Stimulated activated naive CD8-positive, alpha-beta T cell treated with anti-CD3 and anti-CD28 coated beads, Interleukin-15, amount 100 ng/mL, for 72 hours (primary cell): ENCODE measurements around the gene EIF4H.
"Not testable (repeated sequence)": the region's sequence is repeated elsewhere in the genome, so short reads cannot be mapped to it uniquely, and the experiment has no call there.

ENCODE experiments used
- ATAC-seq: fragments of 150-1000 bp; cut with Tn5 transposase; 2 replicates; pipeline ENCODE4 v1.10.0; 2021; ENCODE audit warnings: mild to moderate bottlenecking, moderate library complexity
- DNase-seq, 2 donors: peaks; one replicate each; pipeline ENCODE4 v3.0.0; 2021 to 2022
- H3K27ac Mint-ChIP-seq, 2 donors: one replicate each; pipeline ENCODE4 v1.8.0; 2022; ENCODE audit warnings: mild to moderate bottlenecking in 2 of 2, mixed read lengths in 2 of 2, moderate library complexity in 2 of 2
- H3K27me3 Mint-ChIP-seq: one replicate; pipeline ENCODE4 v1.8.0; 2022; ENCODE audit warnings: mixed read lengths
- H3K4me1 Mint-ChIP-seq: one replicate; pipeline ENCODE4 v1.8.0; 2022; ENCODE audit warnings: mild to moderate bottlenecking, mixed read lengths
- H3K4me3 Mint-ChIP-seq, 2 donors: one replicate each; pipeline ENCODE4 v1.8.0; 2022; ENCODE audit warnings: mild to moderate bottlenecking in 2 of 2, mixed read lengths in 2 of 2, moderate library complexity in 1 of 2
- H3K9me3 Mint-ChIP-seq, 2 donors: one replicate each; pipeline ENCODE4 v1.8.0; 2022; ENCODE audit warnings: mixed read lengths in 2 of 2

The EIF4H gene

GRCh38 chr7:74223711-74224510 lies 49.8 kb downstream of the EIF4H start:
- DNase-seq = no peak
- Mint-ChIP-seq H3K27me3 (no peaks in the 10 kb centered on the region), H3K4me1 (peaks cover 7% of the 10 kb centered on the region), H3K4me3 (no peak overlapping the region), H3K9me3 (no peaks in the 10 kb centered on the region), H3K27ac (peak overlapping the region in 1 of 2 donors; percentile 19)
- ATAC-seq = peak; percentile 3

DNA sequence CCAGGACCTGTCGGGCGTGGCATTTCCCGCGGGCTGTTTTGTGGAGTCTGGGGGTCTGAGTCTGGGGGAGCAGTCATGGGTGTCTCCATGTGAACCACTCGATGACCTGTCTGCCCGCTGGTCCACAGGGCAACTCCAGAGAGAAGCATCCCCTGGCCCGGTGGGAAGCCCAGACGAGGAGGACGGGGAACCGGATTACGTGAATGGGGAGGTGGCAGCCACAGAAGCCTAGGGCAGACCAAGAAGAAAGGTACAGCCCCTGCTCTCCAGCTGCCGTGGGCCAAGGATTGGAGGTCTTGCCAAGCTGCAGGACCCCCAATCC lies 50.3 kb downstream of the EIF4H start:
- Mint-ChIP-seq H3K27me3 (no peaks in the 10 kb centered on the region), H3K27ac (no peak overlapping the region), H3K4me1 (peaks cover 7% of the 10 kb centered on the region), H3K9me3 (no peaks in the 10 kb centered on the region), H3K4me3 (no peak overlapping the region)
- DNase-seq (no peak), ATAC-seq (no peak)

DNA sequence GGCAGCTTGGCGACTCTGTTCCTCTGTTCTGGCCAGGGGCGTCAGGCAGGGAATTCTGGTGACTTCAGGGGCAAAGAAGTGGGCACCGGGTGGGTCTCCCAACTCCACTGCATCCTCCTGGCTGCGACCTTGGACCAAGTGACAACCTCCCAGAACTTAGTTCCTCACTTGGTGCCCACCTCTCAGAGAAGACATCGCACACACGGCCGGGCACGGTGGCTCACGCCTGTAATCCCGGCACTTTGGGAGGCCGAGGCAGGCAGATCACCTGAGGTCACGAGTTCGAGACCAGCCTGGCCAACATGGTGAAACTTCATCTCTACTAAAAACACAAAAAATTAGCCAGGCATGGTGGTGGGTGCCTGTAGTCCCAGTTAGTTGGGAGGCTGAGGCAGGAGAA lies 50.8 kb downstream of the EIF4H start:
- not testable (repeated sequence) for DNase-seq, H3K27ac Mint-ChIP-seq, ATAC-seq, H3K4me3 Mint-ChIP-seq, H3K4me1 Mint-ChIP-seq, H3K9me3 Mint-ChIP-seq, H3K27me3 Mint-ChIP-seq

DNA sequence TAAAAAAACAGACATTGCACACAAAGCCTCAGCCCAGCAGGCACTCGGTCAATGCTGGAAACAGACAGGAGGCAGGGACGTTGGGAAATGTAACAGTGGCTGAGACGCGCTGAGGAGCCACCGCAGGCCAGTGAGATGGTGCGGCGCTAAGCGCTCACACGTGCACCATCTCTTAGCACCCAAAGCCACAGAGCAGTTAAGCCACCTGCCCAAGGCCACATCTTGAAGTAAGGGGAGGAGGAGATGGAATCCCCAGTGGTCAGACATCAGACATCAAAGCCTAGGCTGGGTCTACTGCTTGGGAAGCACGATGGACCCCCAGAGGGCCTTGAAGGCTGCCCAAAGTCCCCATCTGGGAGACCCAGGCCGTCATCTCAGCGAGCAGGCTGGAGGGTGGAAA lies 51.2 kb downstream of the EIF4H start:
- no peak for ATAC-seq
- no peaks in the 10 kb centered on the region for H3K27me3 Mint-ChIP-seq
- no peak overlapping the region for H3K4me3 Mint-ChIP-seq
- DNase-seq = no peak
- no peaks in the 10 kb centered on the region for H3K9me3 Mint-ChIP-seq
- H3K4me1 Mint-ChIP-seq = peaks cover under 1% of the 10 kb centered on the region
- no peak overlapping the region for H3K27ac Mint-ChIP-seq

DNA sequence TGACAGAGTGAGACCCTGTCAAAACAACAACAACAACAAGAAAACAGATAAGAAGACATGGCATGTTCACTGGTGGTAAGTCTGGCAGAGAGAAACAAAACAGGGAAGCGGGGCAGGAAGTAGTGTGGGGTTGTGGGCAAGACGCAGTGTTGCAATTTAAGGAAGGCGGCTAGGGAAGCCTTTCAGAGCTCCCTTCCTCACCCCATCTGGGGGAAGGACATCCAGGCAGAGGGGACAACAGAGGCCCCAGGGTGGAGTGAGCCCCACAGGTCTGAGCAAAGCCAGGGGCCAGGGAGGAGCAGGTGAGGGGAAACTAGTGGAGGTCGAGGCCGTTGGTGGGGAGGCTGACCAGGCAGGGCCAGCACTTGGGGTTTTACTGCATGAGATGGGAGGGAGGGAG lies 52.5 kb downstream of the EIF4H start:
- DNase-seq (no peak), ATAC-seq (no peak)
- H3K27me3 Mint-ChIP-seq = no peaks in the 10 kb centered on the region
- H3K27ac Mint-ChIP-seq = peak overlapping the region in 1 of 2 donors; percentile 38
- no peaks in the 10 kb centered on the region for H3K9me3 Mint-ChIP-seq
- H3K4me3 Mint-ChIP-seq = no peak overlapping the region
- no peaks in the 10 kb centered on the region for H3K4me1 Mint-ChIP-seq

DNA sequence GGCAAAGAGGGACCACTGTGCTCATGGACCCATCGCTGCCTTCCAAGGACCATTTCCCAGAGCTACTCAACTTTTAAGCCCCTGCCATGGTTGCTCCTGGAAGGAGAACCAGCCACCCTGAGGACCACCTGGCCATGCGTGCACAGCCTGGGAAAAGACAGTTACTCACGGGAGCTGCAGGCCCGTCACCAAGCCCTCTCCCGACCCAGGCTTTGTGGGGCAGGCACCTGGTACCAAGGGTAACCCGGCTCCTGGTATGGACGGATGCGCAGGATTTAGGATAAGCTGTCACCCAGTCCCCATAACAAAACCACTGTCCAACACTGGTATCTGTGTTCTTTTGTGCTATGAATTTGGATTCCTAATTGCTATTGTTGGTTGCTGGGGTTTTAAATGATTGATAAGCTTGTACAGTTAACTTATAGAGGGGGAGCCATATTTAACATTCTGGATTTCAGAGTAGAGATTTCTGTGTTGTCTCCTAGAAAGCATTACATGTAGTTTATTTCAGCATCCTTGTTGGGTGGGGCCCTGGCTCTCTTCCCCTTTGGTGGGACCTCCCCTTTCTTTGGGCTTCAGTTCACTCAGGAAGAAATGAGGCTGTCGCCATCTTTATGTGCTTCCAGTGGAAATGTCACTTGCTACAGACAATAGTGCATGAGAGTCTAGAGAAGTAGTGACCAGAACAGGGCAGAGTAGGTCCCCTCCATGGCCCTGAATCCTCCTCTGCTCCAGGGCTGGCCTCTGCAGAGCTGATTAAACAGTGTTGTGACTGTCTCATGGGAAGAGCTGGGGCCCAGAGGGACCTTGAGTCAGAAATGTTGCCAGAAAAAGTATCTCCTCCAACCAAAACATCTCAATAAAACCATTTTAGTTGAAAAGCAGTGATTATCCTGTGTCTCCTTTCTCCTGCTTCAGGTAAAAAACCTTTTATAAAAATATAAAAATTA lies 55.1 kb downstream of the EIF4H start:
- ATAC-seq = no peak
- no peaks in the 10 kb centered on the region for H3K4me1 Mint-ChIP-seq
- H3K27me3 Mint-ChIP-seq = no peaks in the 10 kb centered on the region
- H3K9me3 Mint-ChIP-seq = no peaks in the 10 kb centered on the region
- no peak overlapping the region for H3K4me3 Mint-ChIP-seq
- no peak for DNase-seq
- H3K27ac Mint-ChIP-seq = no peak overlapping the region

DNA sequence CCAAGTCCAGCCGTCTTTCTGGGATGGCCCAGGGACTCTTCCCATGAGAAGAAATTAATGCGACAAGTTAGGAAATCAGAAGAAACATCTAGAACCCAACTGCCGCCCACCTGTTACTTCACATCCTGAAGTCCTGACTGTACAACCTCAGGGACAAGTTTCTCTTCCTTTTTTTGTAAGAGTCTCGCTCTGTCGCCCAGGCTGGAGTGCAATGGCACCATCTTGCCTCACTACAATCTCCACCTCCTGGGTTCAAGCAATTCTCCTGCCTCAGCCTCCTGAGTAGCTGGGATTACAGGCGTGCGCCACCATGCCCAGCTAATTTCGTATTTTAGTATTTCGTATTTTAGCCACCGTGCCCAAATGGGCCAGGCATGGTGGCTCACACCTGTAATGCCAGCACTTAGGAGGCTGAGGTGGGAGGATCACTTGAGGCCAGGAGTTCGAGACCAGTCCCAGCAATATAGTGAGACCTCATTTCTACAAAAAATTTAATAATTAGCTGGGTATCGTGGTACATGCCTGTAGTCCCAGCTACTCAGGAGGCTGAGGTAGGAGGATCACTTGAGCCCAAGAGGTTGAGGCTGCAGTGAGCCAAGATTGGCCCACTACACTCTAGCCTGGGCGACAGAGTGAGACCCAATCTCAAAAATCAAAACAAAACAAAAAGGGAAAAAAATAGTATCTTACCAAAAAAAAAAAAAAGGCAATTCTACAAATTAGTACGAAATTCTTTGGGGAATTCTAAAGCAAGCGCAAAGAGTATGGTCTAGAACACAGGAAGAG lies 56.5 kb downstream of the EIF4H start:
- Mint-ChIP-seq H3K9me3 (no peaks in the 10 kb centered on the region), H3K4me1 (no peaks in the 10 kb centered on the region), H3K27me3 (no peaks in the 10 kb centered on the region), H3K4me3 (no peak overlapping the region), H3K27ac (peak overlapping the region in 1 of 2 donors; percentile 74)
- DNase-seq (no peak), ATAC-seq (no peak)

DNA sequence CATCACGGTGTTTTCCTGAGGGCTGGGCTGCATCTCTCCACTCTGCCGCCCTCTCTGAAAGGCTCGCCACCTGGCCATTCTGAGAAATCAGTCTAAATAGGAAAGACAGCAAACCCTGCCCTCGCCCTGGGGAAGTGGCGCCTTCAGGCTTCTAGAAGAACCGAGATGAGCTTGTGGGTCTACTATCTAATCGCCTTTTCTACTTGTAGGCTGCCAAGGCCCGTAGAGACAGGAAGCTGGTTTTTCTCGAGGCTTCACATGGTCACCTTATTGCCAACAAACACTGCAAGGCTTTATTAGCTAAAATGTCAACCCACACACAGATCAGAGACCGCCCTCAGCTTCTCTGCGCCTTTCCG lies 57.1 kb downstream of the EIF4H start:
- H3K4me1 Mint-ChIP-seq = no peaks in the 10 kb centered on the region
- H3K9me3 Mint-ChIP-seq = no peaks in the 10 kb centered on the region
- H3K27ac Mint-ChIP-seq = no peak overlapping the region
- no peak overlapping the region for H3K4me3 Mint-ChIP-seq
- ATAC-seq (no peak), DNase-seq (no peak)
- no peaks in the 10 kb centered on the region for H3K27me3 Mint-ChIP-seq

DNA sequence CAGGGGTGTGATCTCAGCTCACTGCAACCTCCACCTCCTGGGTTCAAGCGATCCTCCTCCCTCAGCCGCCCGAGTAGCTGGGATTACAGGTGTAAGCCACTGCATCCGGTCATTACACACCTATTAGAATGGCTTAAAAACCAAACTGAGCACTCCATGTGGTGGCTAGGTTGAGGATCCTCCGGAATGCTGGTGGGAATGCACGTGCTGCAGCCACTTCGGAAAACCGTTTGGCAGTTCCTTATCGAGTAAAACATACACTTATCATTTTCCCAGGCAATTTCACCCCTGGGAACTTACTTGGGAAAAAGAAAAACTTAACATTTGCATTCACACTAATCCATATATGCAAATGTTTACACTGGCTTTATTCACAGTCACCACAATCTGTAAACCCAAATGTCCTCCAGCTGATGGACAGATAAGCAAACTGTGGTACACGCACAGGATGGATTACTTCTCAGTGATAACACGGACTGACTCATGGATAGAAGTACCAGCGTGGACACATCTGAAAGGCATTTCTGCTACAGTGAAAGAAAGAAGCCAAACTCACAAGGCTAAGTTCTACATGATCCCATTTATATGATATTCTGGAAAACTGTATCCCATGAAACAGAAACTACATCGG lies 59.6 kb downstream of the EIF4H start:
- DNase-seq (no peak), ATAC-seq (no peak)
- Mint-ChIP-seq H3K27ac (no peak overlapping the region), H3K9me3 (no peaks in the 10 kb centered on the region), H3K4me1 (no peaks in the 10 kb centered on the region), H3K4me3 (no peak overlapping the region), H3K27me3 (no peaks in the 10 kb centered on the region)

GRCh38 chr7:74235518-74236268 lies 61.5 kb downstream of the EIF4H start:
- no peak for ATAC-seq
- peak overlapping the region in 1 of 2 donors; percentile 69 for H3K27ac Mint-ChIP-seq
- no peaks in the 10 kb centered on the region for H3K9me3 Mint-ChIP-seq
- no peaks in the 10 kb centered on the region for H3K27me3 Mint-ChIP-seq
- no peak overlapping the region for H3K4me3 Mint-ChIP-seq
- H3K4me1 Mint-ChIP-seq = no peaks in the 10 kb centered on the region
- no peak for DNase-seq

DNA sequence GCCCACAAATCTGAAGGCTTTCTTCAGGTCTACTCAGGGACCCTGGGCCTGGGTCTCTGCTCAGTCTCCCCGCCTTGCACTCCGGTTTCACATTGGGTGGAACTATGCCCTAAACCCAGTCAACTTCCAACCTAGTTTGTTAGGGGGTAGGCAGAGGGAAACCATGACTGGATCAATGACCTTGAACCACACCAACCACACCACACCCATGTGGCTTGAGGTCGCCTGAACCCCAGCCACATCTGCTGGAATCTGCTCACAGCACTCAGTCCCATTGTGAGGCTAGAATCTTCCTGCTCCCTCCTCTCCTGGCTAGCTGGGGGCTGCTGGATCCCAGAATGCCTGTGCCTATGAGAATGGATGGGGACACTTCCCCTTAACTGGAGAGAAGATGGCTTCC lies 62.1 kb downstream of the EIF4H start:
- Mint-ChIP-seq H3K27ac (no peak overlapping the region), H3K9me3 (no peaks in the 10 kb centered on the region), H3K27me3 (no peaks in the 10 kb centered on the region), H3K4me1 (peaks cover 2% of the 10 kb centered on the region), H3K4me3 (no peak overlapping the region)
- ATAC-seq = peak; percentile 52
- no peak for DNase-seq

- Mint-ChIP-seq H3K27ac (no peak overlapping the region), H3K4me3 (no peak overlapping the region), H3K4me1 (peaks cover 7% of the 10 kb centered on the region), H3K9me3 (no peaks in the 10 kb centered on the region), H3K27me3 (no peaks in the 10 kb centered on the region)
- ATAC-seq (no peak), DNase-seq (no peak)
Measured at GRCh38 chr7:74240482-74240881, 66.3 kb downstream of the EIF4H start.

- ATAC-seq = no peak
Measured at GRCh38 chr7:74242122-74242443, 67.9 kb downstream of the EIF4H start.

DNA sequence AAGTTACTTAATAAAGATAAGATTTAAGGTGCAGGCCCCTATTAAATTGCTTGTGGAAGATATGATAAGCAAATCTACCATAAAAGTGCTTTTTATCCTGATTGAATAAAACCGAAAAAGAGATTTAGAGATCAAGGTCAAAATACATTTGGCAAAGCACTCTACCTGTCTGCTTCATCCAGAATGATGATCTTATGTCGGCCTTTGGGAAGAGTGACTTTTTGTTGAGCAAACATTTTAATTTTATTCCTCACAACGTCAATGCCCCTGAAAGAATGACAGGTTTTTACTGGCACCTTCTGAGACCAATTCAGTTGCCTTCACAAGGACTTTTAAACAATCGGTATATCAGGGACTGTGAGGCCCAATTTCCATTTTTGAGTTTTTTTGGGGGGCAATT lies 72.3 kb downstream of the EIF4H start:
- Mint-ChIP-seq H3K27ac (peak overlapping the region in 1 of 2 donors; percentile 33), H3K4me1 (peaks cover 21% of the 10 kb centered on the region), H3K9me3 (no peaks in the 10 kb centered on the region), H3K27me3 (no peaks in the 10 kb centered on the region), H3K4me3 (no peak overlapping the region)
- ATAC-seq = no peak
- DNase-seq = no peak

More at GRCh38 chr7:74242122-74242443, 67.9 kb downstream of the EIF4H start:
- no peak for DNase-seq
- Mint-ChIP-seq H3K4me1 (peaks cover 7% of the 10 kb centered on the region), H3K9me3 (no peaks in the 10 kb centered on the region), H3K27ac (no peak overlapping the region), H3K4me3 (no peak overlapping the region), H3K27me3 (no peaks in the 10 kb centered on the region)
